BLaER1 (cell line): ENCODE measurements around the gene ABT1.

ENCODE experiments used
- H3K27ac ChIP-seq: shearing (Covaris generic); formaldehyde crosslinking; 2 replicates; pipeline ENCODE4 v1.8.1; 2022
- H3K27me3 ChIP-seq: shearing (Covaris generic); formaldehyde crosslinking; 2 replicates; pipeline ENCODE4 v1.8.1; 2022
- H3K36me3 ChIP-seq: shearing (Covaris generic); formaldehyde crosslinking; 2 replicates; pipeline ENCODE4 v1.8.1; 2022
- H3K4me1 ChIP-seq: shearing (Covaris generic); formaldehyde crosslinking; 2 replicates; pipeline ENCODE4 v1.8.1; 2022
- H3K4me2 ChIP-seq: shearing (Covaris generic); formaldehyde crosslinking; 2 replicates; pipeline ENCODE4 v1.8.1; 2022
- H3K4me3 ChIP-seq: shearing (Covaris generic); formaldehyde crosslinking; 2 replicates; pipeline ENCODE4 v1.8.1; 2022
- H3K9ac ChIP-seq: shearing (Covaris generic); formaldehyde crosslinking; 2 replicates; pipeline ENCODE4 v1.8.1; 2022
- H3K9me3 ChIP-seq: shearing (Covaris generic); formaldehyde crosslinking; 2 replicates; pipeline ENCODE4 v1.8.1; 2022
- H4K20me1 ChIP-seq: shearing (Covaris generic); formaldehyde crosslinking; 2 replicates; pipeline ENCODE4 v1.8.1; 2022
- Cebpa-rat ChIP-seq: shearing (Covaris generic); IDR thresholded peaks from 2 replicates; pipeline ENCODE4 v1.8.1; 2022

The ABT1 gene

DNA sequence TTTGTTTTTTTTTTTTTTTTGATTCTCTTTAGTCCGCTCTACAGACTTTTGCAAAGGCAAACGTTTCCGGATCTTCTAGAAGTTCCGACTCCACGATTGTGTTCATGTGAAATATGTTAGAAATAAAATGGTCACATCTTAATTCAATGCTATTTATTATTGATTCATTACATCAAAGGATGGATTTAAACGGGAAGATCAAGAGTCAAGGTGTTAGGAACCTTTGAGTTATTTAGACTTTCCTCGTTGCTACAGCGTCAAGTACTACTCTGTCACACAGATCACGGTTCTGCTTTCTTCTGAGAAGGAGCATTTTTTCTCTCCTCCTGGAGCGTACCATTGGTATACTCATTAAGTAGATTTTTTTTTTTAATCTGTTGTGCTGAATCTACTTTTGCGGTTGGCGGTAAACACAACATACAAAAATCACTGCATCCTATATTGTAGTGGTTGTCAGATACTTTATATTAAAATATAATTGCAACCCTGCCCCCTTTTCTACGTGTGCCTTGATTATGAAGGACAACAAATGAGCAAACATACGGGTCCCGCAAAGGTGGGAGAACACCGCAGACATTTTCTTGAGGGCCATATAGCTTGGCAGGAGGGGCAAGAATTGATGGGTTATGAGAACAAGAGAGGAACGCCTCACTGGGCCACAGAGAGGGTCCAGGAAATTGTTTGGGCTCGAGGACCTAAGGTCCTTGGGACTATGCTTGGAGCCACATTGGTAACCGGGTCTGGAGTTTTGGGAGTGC, 41.1 kb upstream of the ABT1 start:
- peaks cover 17% of the 10 kb centered on the region for H3K4me1 ChIP-seq
- H3K36me3 ChIP-seq = no peaks in the 10 kb centered on the region
- no peaks in the 10 kb centered on the region for H3K9me3 ChIP-seq
- H3K27ac ChIP-seq = no peak overlapping the region
- no peak for TF ChIP-seq Cebpa-rat
- H4K20me1 ChIP-seq = no peaks in the 10 kb centered on the region
- H3K27me3 ChIP-seq = no peaks in the 10 kb centered on the region
- H3K9ac ChIP-seq = peak overlapping the region; percentile 77; the same call in 1 of the 2 replicates
- H3K4me3 ChIP-seq = peak overlapping the region; percentile 77
- H3K4me2 ChIP-seq = peak overlapping the region; percentile 82

GRCh38 chr6:26556263-26557070, 40.3 kb upstream of the ABT1 start:
- no peak for TF ChIP-seq Cebpa-rat
- no peaks in the 10 kb centered on the region for H3K36me3 ChIP-seq
- H3K9ac ChIP-seq = no peak overlapping the region
- no peaks in the 10 kb centered on the region for H3K27me3 ChIP-seq
- no peak overlapping the region for H3K4me3 ChIP-seq
- no peaks in the 10 kb centered on the region; the same call in none of the 2 replicates for H3K9me3 ChIP-seq
- no peak overlapping the region for H3K4me2 ChIP-seq
- H3K27ac ChIP-seq = no peak overlapping the region
- peaks cover 14% of the 10 kb centered on the region; the same call in 1 of the 2 replicates for H3K4me1 ChIP-seq
- H4K20me1 ChIP-seq = no peaks in the 10 kb centered on the region

GRCh38 chr6:26561533-26562466, 35.0 kb upstream of the ABT1 start:
- H3K36me3 ChIP-seq = no peaks in the 10 kb centered on the region
- no peak overlapping the region for H3K9ac ChIP-seq
- H4K20me1 ChIP-seq = no peaks in the 10 kb centered on the region
- H3K4me1 ChIP-seq = peaks cover 8% of the 10 kb centered on the region; the same call in 1 of the 2 replicates
- H3K27me3 ChIP-seq = no peaks in the 10 kb centered on the region
- no peak overlapping the region for H3K4me2 ChIP-seq
- H3K27ac ChIP-seq = no peak overlapping the region
- peaks cover 4% of the 10 kb centered on the region for H3K9me3 ChIP-seq
- no peak for TF ChIP-seq Cebpa-rat
- H3K4me3 ChIP-seq = no peak overlapping the region

DNA sequence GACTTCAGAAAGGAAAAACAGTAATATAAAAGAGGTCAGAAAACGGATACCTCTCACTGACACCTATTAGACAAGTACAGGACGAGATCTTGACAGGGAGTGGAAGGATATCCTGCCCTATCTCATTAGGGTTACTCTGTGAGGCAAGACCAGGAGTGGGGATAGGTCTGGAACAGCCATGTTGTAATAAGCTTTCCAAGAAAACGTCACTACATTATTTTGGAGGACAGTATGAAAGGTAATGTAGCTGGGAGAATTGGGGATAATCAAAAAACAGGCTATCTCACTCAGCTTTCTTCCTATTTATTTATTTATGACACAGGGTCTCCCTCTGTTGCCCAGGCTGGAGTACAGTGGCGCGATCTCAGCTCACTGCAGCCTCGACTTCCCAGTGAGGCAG, 33.3 kb upstream of the ABT1 start:
- H4K20me1 ChIP-seq = no peaks in the 10 kb centered on the region
- H3K4me3 ChIP-seq = no peak overlapping the region
- H3K9me3 ChIP-seq = peaks cover 4% of the 10 kb centered on the region
- TF ChIP-seq Cebpa-rat = no peak
- no peak overlapping the region for H3K4me2 ChIP-seq
- H3K4me1 ChIP-seq = peaks cover 8% of the 10 kb centered on the region; the same call in 1 of the 2 replicates
- H3K27me3 ChIP-seq = no peaks in the 10 kb centered on the region
- no peak overlapping the region for H3K9ac ChIP-seq
- no peak overlapping the region for H3K27ac ChIP-seq
- H3K36me3 ChIP-seq = no peaks in the 10 kb centered on the region

DNA sequence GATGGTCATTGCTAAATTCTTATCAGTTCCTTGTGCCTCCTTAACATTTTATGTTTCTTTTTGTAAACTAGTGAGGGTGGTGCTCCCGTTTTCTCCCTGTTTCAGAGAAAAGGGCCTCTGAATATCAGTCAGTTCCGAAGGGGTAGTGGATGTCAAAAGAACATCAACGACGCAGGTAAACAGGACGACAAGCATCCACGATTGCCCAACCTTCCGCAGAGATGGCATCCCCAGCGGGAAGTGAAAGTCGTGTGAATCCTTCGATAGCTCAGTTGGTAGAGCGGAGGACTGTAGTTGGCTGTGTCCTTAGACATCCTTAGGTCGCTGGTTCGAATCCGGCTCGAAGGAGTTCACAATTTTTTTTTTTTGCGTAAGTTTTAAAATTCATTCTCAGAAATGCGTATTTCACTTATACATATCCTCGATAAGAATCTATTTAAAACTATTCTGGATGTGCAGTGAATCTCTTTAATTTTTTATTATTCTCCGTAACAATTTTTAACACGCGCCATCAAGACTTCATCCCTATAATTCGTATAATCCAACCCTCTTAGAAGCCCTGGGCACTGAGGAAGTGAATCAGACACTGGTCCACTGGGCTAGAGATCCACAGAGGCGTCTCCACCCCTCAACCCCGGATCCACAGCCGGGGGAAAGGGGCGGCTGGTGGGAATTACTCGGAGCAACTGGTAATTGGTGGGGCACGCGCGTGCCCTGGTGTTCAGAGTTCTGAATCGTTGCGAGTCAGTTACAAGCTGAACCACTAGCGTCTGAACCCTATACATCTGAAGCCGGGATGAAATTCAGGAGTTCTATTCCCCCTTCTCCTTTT, 27.9 kb upstream of the ABT1 start:
- 0 out of 2 replicates have a peak, but pooled peaks cover 4% of the 10 kb centered on the region for H3K9me3 ChIP-seq
- no peaks in the 10 kb centered on the region for H4K20me1 ChIP-seq
- no peaks in the 10 kb centered on the region for H3K36me3 ChIP-seq
- peak; percentile 89 for TF ChIP-seq Cebpa-rat
- no peaks in the 10 kb centered on the region for H3K27me3 ChIP-seq
- H3K4me2 ChIP-seq = peak overlapping the region; percentile 68
- peak overlapping the region; percentile 69 for H3K9ac ChIP-seq
- no peak overlapping the region for H3K27ac ChIP-seq
- H3K4me1 ChIP-seq = peaks cover 30% of the 10 kb centered on the region
- H3K4me3 ChIP-seq = peak overlapping the region; percentile 70

DNA sequence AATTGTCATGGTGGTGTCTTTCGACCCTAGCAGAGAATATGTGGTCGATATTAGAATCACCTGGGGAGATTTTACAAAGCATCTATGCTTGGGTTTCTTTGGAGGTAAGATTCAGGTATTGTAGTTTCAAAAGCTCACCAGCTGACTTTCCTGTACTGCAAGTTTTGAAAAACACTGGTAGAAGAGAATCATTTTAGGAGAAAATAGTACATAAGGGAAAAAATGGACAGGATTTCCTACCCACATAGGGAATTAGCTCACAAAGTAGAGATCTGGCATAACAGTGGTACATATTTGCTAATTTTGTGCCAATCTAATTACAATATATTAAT, 27.4 kb upstream of the ABT1 start:
- Histone ChIP-seq H3K27ac (no peak overlapping the region), H3K4me2 (peak overlapping the region; percentile 68), H3K27me3 (no peaks in the 10 kb centered on the region), H3K36me3 (no peaks in the 10 kb centered on the region), H4K20me1 (no peaks in the 10 kb centered on the region), H3K4me1 (peaks cover 30% of the 10 kb centered on the region), H3K4me3 (peak overlapping the region; percentile 70), H3K9me3 (0 out of 2 replicates have a peak, but pooled peaks cover 4% of the 10 kb centered on the region), H3K9ac (no peak overlapping the region)
- TF ChIP-seq Cebpa-rat = no peak

DNA sequence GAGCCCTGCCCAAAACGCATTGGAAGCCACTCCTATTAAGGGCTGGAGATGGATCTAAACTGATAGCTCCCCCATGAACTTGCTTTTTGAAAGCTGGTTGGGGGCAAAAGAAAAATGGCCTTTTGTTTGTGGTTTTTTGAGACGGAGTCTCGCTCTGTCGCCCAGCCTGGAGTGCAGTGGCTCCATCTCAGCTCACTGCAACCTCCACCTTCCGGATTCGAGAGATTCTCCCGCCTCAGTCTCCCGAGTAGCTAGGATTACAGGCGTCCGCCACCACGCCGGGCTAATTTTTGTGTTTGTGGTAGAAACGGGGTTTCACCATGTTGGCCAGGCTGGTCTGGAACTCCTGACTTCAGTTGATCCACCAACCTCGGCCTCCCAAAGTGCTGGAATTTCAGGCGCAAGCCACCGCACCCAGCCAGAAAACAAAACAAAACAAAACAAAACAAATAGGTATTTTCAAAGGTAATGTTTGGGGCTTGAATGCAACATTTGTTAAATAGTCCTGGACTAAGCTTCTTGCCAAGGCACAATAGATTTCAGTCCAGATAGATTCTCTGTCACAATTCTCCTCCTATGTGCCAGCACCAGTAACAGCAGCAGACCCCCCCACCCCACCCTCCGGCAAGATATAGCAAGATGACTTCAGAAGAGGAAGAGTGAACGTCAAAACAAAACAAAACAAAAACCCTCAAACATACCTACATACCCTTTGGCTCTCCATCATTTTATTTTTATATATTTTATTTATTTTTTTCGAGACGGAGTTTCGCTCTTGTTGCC, 26.5 kb upstream of the ABT1 start:
- no peaks in the 10 kb centered on the region for H4K20me1 ChIP-seq
- H3K36me3 ChIP-seq = no peaks in the 10 kb centered on the region
- H3K27ac ChIP-seq = no peak overlapping the region
- peak overlapping the region; percentile 15; the same call in 1 of the 2 replicates for H3K4me2 ChIP-seq
- H3K9me3 ChIP-seq = 0 out of 2 replicates have a peak, but pooled peaks cover 4% of the 10 kb centered on the region
- no peak overlapping the region for H3K9ac ChIP-seq
- H3K4me1 ChIP-seq = peaks cover 26% of the 10 kb centered on the region
- no peak overlapping the region for H3K4me3 ChIP-seq
- H3K27me3 ChIP-seq = no peaks in the 10 kb centered on the region
- no peak for TF ChIP-seq Cebpa-rat

- no peaks in the 10 kb centered on the region for H4K20me1 ChIP-seq
- H3K4me3 ChIP-seq = peak overlapping the region; percentile 66
- H3K4me2 ChIP-seq = peak overlapping the region; percentile 78
- H3K9me3 ChIP-seq = no peaks in the 10 kb centered on the region
- peaks cover 21% of the 10 kb centered on the region for H3K4me1 ChIP-seq
- H3K27ac ChIP-seq = peak overlapping the region; percentile 24; the same call in 1 of the 2 replicates
- H3K9ac ChIP-seq = peak overlapping the region; percentile 67
- no peak for TF ChIP-seq Cebpa-rat
- H3K36me3 ChIP-seq = no peaks in the 10 kb centered on the region
- H3K27me3 ChIP-seq = no peaks in the 10 kb centered on the region
These were observed 25.0 kb upstream of the ABT1 start for GRCh38 chr6:26571592-26572296.
